Loucy (cell line): ENCODE data around the gene TTC29.

Experiments
- EZH2phosphoT487 ChIP-seq: fragments of 200-600 bp; IDR thresholded peaks from 2 replicates; pipeline ENCODE4 v1.6.1; 2018; ENCODE audit warnings: antibody characterized with exemption, mild to moderate bottlenecking, moderate library complexity, borderline replicate concordance
- TF ChIP-seq, protein P1 (sequence below): fragments of 200-600 bp; sonication (generic); conservative IDR thresholded peaks from 2 replicates; pipeline ENCODE4 v1.5.1; 2014; ENCODE audit warnings: mild to moderate bottlenecking, antibody characterized with exemption, low read length

DNA sequence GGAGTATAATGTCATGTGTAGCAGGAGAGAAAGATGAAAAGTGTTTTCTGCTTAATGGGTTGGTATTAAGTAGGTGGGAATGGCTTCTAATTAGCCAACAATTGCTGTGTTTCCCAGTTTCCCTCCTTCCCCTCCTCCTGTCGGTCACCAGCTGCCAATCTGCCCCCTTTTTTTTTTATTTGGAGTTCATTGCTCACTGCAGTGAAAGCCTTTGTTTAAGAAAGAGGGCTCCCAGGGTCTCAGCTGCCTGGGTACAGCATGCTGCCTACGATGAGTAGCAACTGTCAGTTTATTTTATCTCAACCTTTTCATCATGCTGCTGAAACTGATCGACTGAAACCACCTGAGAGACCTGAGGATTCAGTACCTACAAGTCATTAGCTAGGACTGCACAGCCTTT, 157.9 kb downstream of the TTC29 start:
- TF ChIP-seq, protein P1, sequence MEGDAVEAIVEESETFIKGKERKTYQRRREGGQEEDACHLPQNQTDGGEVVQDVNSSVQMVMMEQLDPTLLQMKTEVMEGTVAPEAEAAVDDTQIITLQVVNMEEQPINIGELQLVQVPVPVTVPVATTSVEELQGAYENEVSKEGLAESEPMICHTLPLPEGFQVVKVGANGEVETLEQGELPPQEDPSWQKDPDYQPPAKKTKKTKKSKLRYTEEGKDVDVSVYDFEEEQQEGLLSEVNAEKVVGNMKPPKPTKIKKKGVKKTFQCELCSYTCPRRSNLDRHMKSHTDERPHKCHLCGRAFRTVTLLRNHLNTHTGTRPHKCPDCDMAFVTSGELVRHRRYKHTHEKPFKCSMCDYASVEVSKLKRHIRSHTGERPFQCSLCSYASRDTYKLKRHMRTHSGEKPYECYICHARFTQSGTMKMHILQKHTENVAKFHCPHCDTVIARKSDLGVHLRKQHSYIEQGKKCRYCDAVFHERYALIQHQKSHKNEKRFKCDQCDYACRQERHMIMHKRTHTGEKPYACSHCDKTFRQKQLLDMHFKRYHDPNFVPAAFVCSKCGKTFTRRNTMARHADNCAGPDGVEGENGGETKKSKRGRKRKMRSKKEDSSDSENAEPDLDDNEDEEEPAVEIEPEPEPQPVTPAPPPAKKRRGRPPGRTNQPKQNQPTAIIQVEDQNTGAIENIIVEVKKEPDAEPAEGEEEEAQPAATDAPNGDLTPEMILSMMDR, result no peak
- TF ChIP-seq EZH2phosphoT487, result no peak
